ENCODE data around the gene CFAP58. TPM values are rescaled to one million over a fixed set of nuclear protein-coding genes. Genes with fewer than 3 reads are reported as not detected.

The CFAP58 gene
- total and polyA plus RNA-seq, 2 of the 13 experiments (the other 11 are each of a cell fraction or from before 2014, with no cell fraction given): 0.03 TPM; not detected in 1

DNA sequence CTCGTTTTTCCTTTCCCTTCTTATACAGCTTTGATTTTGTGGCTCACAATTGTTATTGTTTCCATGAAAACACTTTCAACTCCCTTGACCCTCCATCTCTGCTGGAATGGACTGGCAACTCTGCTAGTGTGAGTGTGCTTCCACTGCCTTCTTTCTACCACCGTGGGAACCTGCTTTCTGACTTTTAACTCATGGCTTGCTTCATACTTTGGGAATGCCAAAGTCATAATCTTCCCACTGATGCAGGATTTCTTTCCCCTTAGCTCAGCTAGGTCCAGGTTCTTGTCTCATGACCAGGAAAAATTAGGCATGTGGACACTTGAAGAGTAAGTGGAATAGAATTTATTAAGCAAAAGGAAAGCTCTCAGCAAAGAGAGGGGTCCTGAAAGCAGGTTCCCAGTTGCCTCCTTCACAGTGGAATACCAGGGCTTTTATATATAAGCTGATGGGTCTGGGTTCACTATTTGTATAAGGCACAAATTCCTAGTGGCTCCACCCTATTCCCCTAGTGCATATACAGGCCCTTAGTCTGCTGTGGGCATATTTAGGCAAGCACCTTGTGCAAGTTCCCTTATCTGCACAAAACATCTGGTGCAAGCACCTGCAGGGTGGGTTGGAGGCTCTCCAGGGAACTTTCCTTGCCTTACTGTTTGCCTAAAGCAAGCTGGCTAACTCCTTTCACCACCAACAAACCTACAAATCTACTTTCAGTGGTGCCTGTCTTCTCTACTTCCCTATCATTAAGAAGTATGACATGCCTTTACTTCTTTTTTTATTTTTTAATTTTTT is 119.5 kb downstream of the CFAP58 start:
- ChIA-PET CTCF (ENCODE audit: low intra/inter-chr PET ratio, low total read pairs) (no interaction called here), POLR2A (no interaction called here)
- no peaks in the 10 kb centered on the region for H3K9me3 ChIP-seq (ENCODE audit: low read length)
- no peaks in the 10 kb centered on the region for H4K20me1 ChIP-seq (ENCODE audit: insufficient read depth, low read length)
- no peak overlapping the region for H3K4me2 ChIP-seq (ENCODE audit: low read depth, low read length)
- no peak overlapping the region for H3K27ac ChIP-seq (ENCODE audit: extremely low read length, insufficient read depth, low read length)
- H3K4me1 ChIP-seq (ENCODE audit: insufficient read depth, low read length): no peaks in the 10 kb centered on the region
- H2AFZ ChIP-seq (ENCODE audit: low read length): no peak overlapping the region
- H3K4me3 ChIP-seq (replicated peaks in 1 of 3; ENCODE audit: insufficient read depth in 1 of 3, low read depth in 2 of 3, low read length in 3 of 3): no peak overlapping the region
- no TSS peak for BruUV-seq (replicated peaks)
- FAIRE-seq: no peak
- in situ Hi-C loops (cut with HindIII; ENCODE audit: extremely low pct_ligation_motif_present, low pct_unique_long_range_greater_than_20kb): no loop called here
- H3K36me3 ChIP-seq (replicated peaks in 1 of 2; ENCODE audit: control insufficient read depth in 1 of 2, insufficient read depth in 2 of 2, low read length in 2 of 2): no peaks in the 10 kb centered on the region
- ATAC-seq: no peak
- 2% methylated on average over 2 of the region's 2 CpGs for WGBS (ENCODE audit: low lambda C conversion rate)
- DNase-seq (ENCODE audit: low spot score): no peak
- H3K79me2 ChIP-seq (ENCODE audit: insufficient read depth, low read length): no peaks in the 10 kb centered on the region
- no peak overlapping the region for H3K9ac ChIP-seq (ENCODE audit: insufficient read depth, low read depth, low read length)
- no peaks in the 10 kb centered on the region; a peak in 2 of 5 replicates for H3K27me3 ChIP-seq (ENCODE audit: control insufficient read depth in 1 of 2, insufficient read depth in 2 of 2, low read length in 2 of 2)
- TF ChIP-seq XBP1 (CRISPR knock-in tag; IDR thresholded peaks at IDR 0.05): no peak
- TF ChIP-seq ZNF160 (CRISPR knock-in tag; IDR thresholded peaks at IDR 0.05): no peak
- TF ChIP-seq ZNF850 (CRISPR knock-in tag; conservative IDR thresholded peaks at IDR 0.05): no peak
- no peak for TF ChIP-seq ZNF781 (CRISPR knock-in tag; IDR thresholded peaks at IDR 0.05; ENCODE audit: borderline replicate concordance, not compliant biosample characterization)
- TF ChIP-seq GTF2F1 (IDR thresholded peaks at IDR 0.05; ENCODE audit: low read length): no peak
- TF ChIP-seq ZFYVE20 (CRISPR knock-in tag; IDR thresholded peaks at IDR 0.05; ENCODE audit: borderline replicate concordance, low read depth): no peak
- intact Hi-C loops (cut with micrococcal nuclease; ENCODE audit: unreplicated experiment): no loop called here

DNA sequence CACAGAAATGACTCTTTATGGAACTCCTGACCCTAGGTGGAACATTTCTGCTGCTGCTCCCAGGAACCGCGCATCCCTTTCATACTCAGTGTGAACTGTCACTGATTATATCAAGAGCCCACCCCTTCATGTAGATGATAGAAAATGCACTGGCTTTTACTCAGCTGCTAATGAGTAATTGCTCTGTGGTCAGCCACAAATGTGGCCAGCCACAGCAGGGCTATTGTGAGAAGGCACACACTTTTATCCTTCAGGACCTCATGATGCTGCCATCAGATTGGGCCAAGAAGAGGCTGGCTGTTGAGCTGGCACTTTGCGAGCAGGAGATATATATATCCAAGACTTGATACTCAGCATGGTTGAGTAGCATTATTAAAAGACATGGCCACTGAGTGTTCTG is 124.7 kb downstream of the CFAP58 start:
- ChIA-PET CTCF (ENCODE audit: low intra/inter-chr PET ratio, low total read pairs) (no interaction called here), POLR2A (no interaction called here)
- TF ChIP-seq SRSF4 (IDR thresholded peaks at IDR 0.05; ENCODE audit: low read depth, low read length, poor library complexity, severe bottlenecking): no peak
- TF ChIP-seq ARID2 (CRISPR knock-in tag; IDR thresholded peaks at IDR 0.05; ENCODE audit: borderline replicate concordance): no peak
- TF ChIP-seq, protein P1, sequence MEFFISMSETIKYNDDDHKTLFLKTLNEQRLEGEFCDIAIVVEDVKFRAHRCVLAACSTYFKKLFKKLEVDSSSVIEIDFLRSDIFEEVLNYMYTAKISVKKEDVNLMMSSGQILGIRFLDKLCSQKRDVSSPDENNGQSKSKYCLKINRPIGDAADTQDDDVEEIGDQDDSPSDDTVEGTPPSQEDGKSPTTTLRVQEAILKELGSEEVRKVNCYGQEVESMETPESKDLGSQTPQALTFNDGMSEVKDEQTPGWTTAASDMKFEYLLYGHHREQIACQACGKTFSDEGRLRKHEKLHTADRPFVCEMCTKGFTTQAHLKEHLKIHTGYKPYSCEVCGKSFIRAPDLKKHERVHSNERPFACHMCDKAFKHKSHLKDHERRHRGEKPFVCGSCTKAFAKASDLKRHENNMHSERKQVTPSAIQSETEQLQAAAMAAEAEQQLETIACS (CRISPR knock-in tag; IDR thresholded peaks at IDR 0.05): no peak
- no peak for TF ChIP-seq HMGA1 (CRISPR knock-in tag; conservative IDR thresholded peaks at IDR 0.05)
- TF ChIP-seq NCOA2 (CRISPR knock-in tag; IDR thresholded peaks at IDR 0.05): no peak
- no peak for TF ChIP-seq NFYC (CRISPR knock-in tag; IDR thresholded peaks at IDR 0.05)
- Histone ChIP-seq H3K4me3 (replicated peaks in 1 of 3; ENCODE audit: insufficient read depth in 1 of 3, low read depth in 2 of 3, low read length in 3 of 3) (no peak overlapping the region), H3K4me2 (ENCODE audit: low read depth, low read length) (no peak overlapping the region), H3K27ac (ENCODE audit: extremely low read length, insufficient read depth, low read length) (no peak overlapping the region), H3K36me3 (replicated peaks in 1 of 2; ENCODE audit: control insufficient read depth in 1 of 2, insufficient read depth in 2 of 2, low read length in 2 of 2) (no peaks in the 10 kb centered on the region), H4K20me1 (ENCODE audit: insufficient read depth, low read length) (no peaks in the 10 kb centered on the region), H3K9me3 (ENCODE audit: low read length) (no peaks in the 10 kb centered on the region), H3K4me1 (ENCODE audit: insufficient read depth, low read length) (no peaks in the 10 kb centered on the region), H3K79me2 (ENCODE audit: insufficient read depth, low read length) (no peaks in the 10 kb centered on the region), H3K9ac (ENCODE audit: insufficient read depth, low read depth, low read length) (no peak overlapping the region), H3K27me3 (ENCODE audit: control insufficient read depth in 1 of 2, insufficient read depth in 2 of 2, low read length in 2 of 2) (peaks cover 0 to 3% of the 10 kb centered on the region in 2 experiments; a peak in 2 of 5 replicates), H2AFZ (ENCODE audit: low read length) (no peak overlapping the region)
- ATAC-seq: no peak
- intact Hi-C loops (cut with micrococcal nuclease; ENCODE audit: unreplicated experiment): no loop called here
- in situ Hi-C loops (cut with HindIII; ENCODE audit: extremely low pct_ligation_motif_present, low pct_unique_long_range_greater_than_20kb): no loop called here
- FAIRE-seq: no peak
- WGBS (ENCODE audit: low lambda C conversion rate): 33% methylated on average over 3 of the region's 3 CpGs
- DNase-seq (ENCODE audit: low spot score): no peak
- BruUV-seq (replicated peaks): no TSS peak
